SU-DHL-6 (cell line): ENCODE results near the gene SOX18.

Experiments used
- CTCF ChIP-seq: fragments of 200-600 bp; sonication (generic); IDR thresholded peaks from one replicate; pipeline ENCODE4 v1.5.1; 2017; ENCODE audit warnings: antibody characterized with exemption, mild to moderate bottlenecking, low read length, moderate library complexity; ENCODE audit not compliant: insufficient read depth, poor library complexity, severe bottlenecking
- EZH2phosphoT487 ChIP-seq: fragments of 200-600 bp; sonication (generic), shearing (Covaris generic); conservative IDR thresholded peaks from 2 replicates; pipeline ENCODE4 v1.6.1; 2018; ENCODE audit warnings: mild to moderate bottlenecking, antibody characterized with exemption, low read length, moderate library complexity, mixed read lengths

- TF ChIP-seq CTCF, result no peak
- TF ChIP-seq EZH2phosphoT487, result no peak
Observed at GRCh38 chr20:64052987-64053840, 3.8 kb upstream of the SOX18 start.
